ENCODE data around the gene MSH2.
"Not testable (repeated sequence)": the region's sequence is repeated elsewhere in the genome, so short reads cannot be mapped to it uniquely, and the experiment has no call there.

The MSH2 gene

DNA sequence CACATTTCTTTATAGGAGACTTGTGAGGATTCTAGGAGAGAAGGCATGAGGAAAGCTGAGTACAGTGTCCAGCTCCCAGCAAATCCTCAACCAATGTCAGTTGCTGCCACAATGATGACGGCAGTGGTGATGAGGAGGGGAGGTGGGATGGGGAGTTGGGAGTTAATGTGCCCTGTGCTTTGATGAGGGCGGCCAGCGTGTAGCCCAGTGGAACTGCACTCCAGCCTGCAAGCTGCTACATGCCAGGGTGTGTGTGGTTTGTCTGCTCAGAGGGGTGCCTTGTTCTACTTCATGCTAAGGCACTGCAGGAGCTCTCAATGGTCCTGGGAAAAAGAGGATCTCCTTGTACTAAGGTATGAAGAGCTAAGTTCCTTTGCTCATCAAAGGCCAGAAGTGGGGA lies 96.1 kb downstream of the MSH2 start:
- no peaks in the 10 kb centered on the region for H3K79me2 ChIP-seq (ENCODE audit: insufficient read depth, low read length)
- TF ChIP-seq EZH2 (IDR thresholded peaks at IDR 0.05; ENCODE audit: borderline replicate concordance, low read depth, low read length, severe bottlenecking) (no peak), CTCF (IDR thresholded peaks at IDR 0.05; ENCODE audit: borderline replicate concordance, extremely low read depth, low read length, poor library complexity, severe bottlenecking) (no peak)
- ATAC-seq (ENCODE audit: insufficient read depth, low read depth) (no peak), DNase-seq (no peak)
- peaks cover 3% of the 10 kb centered on the region; the same call in 1 of the 2 replicates for H3K36me3 ChIP-seq (ENCODE audit: insufficient read depth, low read length)
- peaks cover 14% of the 10 kb centered on the region for H3K9me3 ChIP-seq (ENCODE audit: insufficient read depth, low read length, severe bottlenecking)
- no peaks in the 10 kb centered on the region for H4K20me1 ChIP-seq (ENCODE audit: insufficient read depth, low read length)
- peaks cover 5% of the 10 kb centered on the region; the same call in 1 of the 2 replicates for H3K4me1 ChIP-seq (ENCODE audit: insufficient read depth, low read length)
- no peak overlapping the region for H3K9ac ChIP-seq (ENCODE audit: low read depth, low read length)
- no peak overlapping the region for H3K4me2 ChIP-seq (ENCODE audit: insufficient read depth, low read length)
- H3K27me3 ChIP-seq (ENCODE audit: insufficient read depth, low read length, poor library complexity): no peaks in the 10 kb centered on the region
- H2AFZ ChIP-seq (ENCODE audit: low read depth, low read length): no peak overlapping the region
- no peak overlapping the region for H3K4me3 ChIP-seq (ENCODE audit: low read depth in 1 of 2, low read length in 2 of 2)
- H3K27ac ChIP-seq (ENCODE audit: low read length): no peak overlapping the region

- DNase-seq (no peak), ATAC-seq (ENCODE audit: insufficient read depth, low read depth) (no peak)
- no peak overlapping the region for H3K27ac ChIP-seq (ENCODE audit: low read length)
- H2AFZ ChIP-seq (ENCODE audit: low read depth, low read length): no peak overlapping the region
- peaks cover 3% of the 10 kb centered on the region; the same call in 1 of the 2 replicates for H3K36me3 ChIP-seq (ENCODE audit: insufficient read depth, low read length)
- H3K79me2 ChIP-seq (ENCODE audit: insufficient read depth, low read length): no peaks in the 10 kb centered on the region
- no peak overlapping the region for H3K9ac ChIP-seq (ENCODE audit: low read depth, low read length)
- peaks cover 14% of the 10 kb centered on the region for H3K9me3 ChIP-seq (ENCODE audit: insufficient read depth, low read length, severe bottlenecking)
- no peaks in the 10 kb centered on the region for H4K20me1 ChIP-seq (ENCODE audit: insufficient read depth, low read length)
- H3K4me1 ChIP-seq (ENCODE audit: insufficient read depth, low read length): peaks cover 5% of the 10 kb centered on the region; the same call in 1 of the 2 replicates
- H3K4me2 ChIP-seq (ENCODE audit: insufficient read depth, low read length): no peak overlapping the region
- TF ChIP-seq EZH2 (IDR thresholded peaks at IDR 0.05; ENCODE audit: borderline replicate concordance, low read depth, low read length, severe bottlenecking) (no peak), CTCF (IDR thresholded peaks at IDR 0.05; ENCODE audit: borderline replicate concordance, extremely low read depth, low read length, poor library complexity, severe bottlenecking) (no peak)
- no peaks in the 10 kb centered on the region for H3K27me3 ChIP-seq (ENCODE audit: insufficient read depth, low read length, poor library complexity)
- H3K4me3 ChIP-seq (ENCODE audit: low read depth in 1 of 2, low read length in 2 of 2): no peak overlapping the region
Observed at GRCh38 chr2:47499621-47500309, 96.8 kb downstream of the MSH2 start.

DNA sequence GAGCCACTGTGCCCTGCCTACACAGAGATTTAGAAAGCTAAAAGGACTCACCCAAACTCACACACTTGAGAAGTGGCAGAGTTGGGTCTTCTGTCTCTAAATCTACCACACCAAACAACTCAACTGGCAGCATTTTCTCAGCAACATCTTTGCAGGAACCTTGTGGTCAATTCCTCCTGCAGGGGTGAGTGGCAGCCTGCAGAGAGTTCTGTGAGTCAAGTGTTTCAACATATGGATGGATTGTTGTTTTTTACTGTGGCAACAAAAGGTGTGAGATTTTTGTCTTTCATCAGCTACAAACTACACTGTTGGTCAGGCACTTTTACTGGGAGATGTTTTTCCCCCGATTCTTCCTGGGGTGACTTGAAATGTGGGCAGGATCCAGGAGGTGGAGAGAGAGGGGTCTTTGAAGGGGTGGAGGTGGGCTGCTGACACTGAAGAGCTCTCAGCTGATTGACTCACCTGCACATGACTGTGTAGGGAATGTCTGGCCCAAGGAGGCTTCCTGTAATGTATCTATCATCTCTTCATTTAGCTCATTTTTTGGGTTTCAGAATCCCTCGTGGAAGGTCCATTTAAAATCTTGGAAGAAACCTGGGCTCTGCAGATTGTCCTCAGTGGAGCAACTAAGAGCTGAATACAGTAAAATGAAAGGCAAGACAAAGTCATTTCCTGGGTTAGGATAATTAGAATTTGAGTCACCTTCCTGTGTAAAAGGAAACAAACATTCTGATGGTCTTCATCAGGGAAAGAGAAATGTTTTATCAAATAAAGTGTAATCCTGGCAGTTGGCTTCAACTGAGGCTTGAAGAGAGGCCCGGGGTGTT lies 98.6 kb downstream of the MSH2 start:
- Histone ChIP-seq H3K36me3 (ENCODE audit: insufficient read depth, low read length) (peaks cover 3% of the 10 kb centered on the region; the same call in 1 of the 2 replicates), H3K4me3 (ENCODE audit: low read depth in 1 of 2, low read length in 2 of 2) (no peak overlapping the region), H3K27ac (ENCODE audit: low read length) (no peak overlapping the region), H4K20me1 (ENCODE audit: insufficient read depth, low read length) (no peaks in the 10 kb centered on the region), H3K27me3 (ENCODE audit: insufficient read depth, low read length, poor library complexity) (no peaks in the 10 kb centered on the region), H3K9me3 (ENCODE audit: insufficient read depth, low read length, severe bottlenecking) (peaks cover 14% of the 10 kb centered on the region), H3K79me2 (ENCODE audit: insufficient read depth, low read length) (no peaks in the 10 kb centered on the region), H2AFZ (ENCODE audit: low read depth, low read length) (no peak overlapping the region), H3K4me2 (ENCODE audit: insufficient read depth, low read length) (no peak overlapping the region), H3K4me1 (ENCODE audit: insufficient read depth, low read length) (peaks cover 5% of the 10 kb centered on the region; the same call in 1 of the 2 replicates), H3K9ac (ENCODE audit: low read depth, low read length) (no peak overlapping the region)
- ATAC-seq (ENCODE audit: insufficient read depth, low read depth) (peak; percentile 73), DNase-seq (peak; percentile 39)
- TF ChIP-seq EZH2 (IDR thresholded peaks at IDR 0.05; ENCODE audit: borderline replicate concordance, low read depth, low read length, severe bottlenecking): no peak
- no peak for TF ChIP-seq CTCF (IDR thresholded peaks at IDR 0.05; ENCODE audit: borderline replicate concordance, extremely low read depth, low read length, poor library complexity, severe bottlenecking)

DNA sequence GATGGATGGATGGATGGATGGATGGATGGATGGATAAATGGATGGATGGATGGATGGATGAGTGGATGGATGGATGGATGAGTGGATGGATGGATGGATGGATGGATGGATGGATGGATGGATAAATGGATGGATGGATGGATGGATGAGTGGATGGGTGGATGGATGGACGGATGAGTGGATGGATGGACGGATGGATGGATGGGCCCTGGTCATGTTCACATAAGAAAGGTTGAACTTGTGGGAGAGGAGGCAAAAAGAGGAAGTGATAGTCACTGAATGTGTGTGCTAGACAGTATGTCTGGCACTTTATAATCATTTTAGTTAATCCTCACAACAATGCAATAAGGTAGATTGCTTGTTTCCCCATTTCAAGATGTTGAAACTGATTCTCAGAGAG lies 99.5 kb downstream of the MSH2 start:
- not testable (repeated sequence) for H3K79me2 ChIP-seq (ENCODE audit: insufficient read depth, low read length); H3K4me2 ChIP-seq (ENCODE audit: insufficient read depth, low read length); H3K27me3 ChIP-seq (ENCODE audit: insufficient read depth, low read length, poor library complexity); H3K4me1 ChIP-seq (ENCODE audit: insufficient read depth, low read length); DNase-seq; H3K36me3 ChIP-seq (ENCODE audit: insufficient read depth, low read length); H4K20me1 ChIP-seq (ENCODE audit: insufficient read depth, low read length); H2AFZ ChIP-seq (ENCODE audit: low read depth, low read length); H3K27ac ChIP-seq (ENCODE audit: low read length); ATAC-seq (ENCODE audit: insufficient read depth, low read depth); H3K9ac ChIP-seq (ENCODE audit: low read depth, low read length); H3K4me3 ChIP-seq (ENCODE audit: low read depth in 1 of 2, low read length in 2 of 2)
- peaks cover 14% of the 10 kb centered on the region for H3K9me3 ChIP-seq (ENCODE audit: insufficient read depth, low read length, severe bottlenecking)

Measured in DND-41 (cell line).